ENCODE results near the gene ZC3H18. TPM values are rescaled to one million over a fixed set of nuclear protein-coding genes. Genes with fewer than 3 reads are reported as not detected.

Gene ZC3H18
- total RNA-seq, 1 donor from 2014 or later, result 50.2 TPM

GRCh38 chr16:88599825-88600538 lies 29.8 kb downstream of the ZC3H18 start:
- Mint-ChIP-seq H3K27ac (ENCODE audit: unreplicated experiment) (no peak overlapping the region), H3K27me3 (ENCODE audit: unreplicated experiment) (no peaks in the 10 kb centered on the region), H3K36me3 (ENCODE audit: unreplicated experiment) (peaks cover 45% of the 10 kb centered on the region), H3K9me3 (ENCODE audit: unreplicated experiment) (no peaks in the 10 kb centered on the region), H3K4me3 (ENCODE audit: unreplicated experiment) (no peak overlapping the region), H3K4me1 (ENCODE audit: unreplicated experiment) (no peaks in the 10 kb centered on the region)
- TF ChIP-seq CTCF (IDR thresholded peaks at IDR 0.05), result no peak
- no peak for DNase-seq (ENCODE audit: extremely low spot score, unreplicated experiment)

GRCh38 chr16:88600539-88600896 lies 30.3 kb downstream of the ZC3H18 start:
- Mint-ChIP-seq H3K9me3 (ENCODE audit: unreplicated experiment) (no peaks in the 10 kb centered on the region), H3K4me1 (ENCODE audit: unreplicated experiment) (no peaks in the 10 kb centered on the region), H3K36me3 (ENCODE audit: unreplicated experiment) (peaks cover 45% of the 10 kb centered on the region), H3K27ac (ENCODE audit: unreplicated experiment) (no peak overlapping the region), H3K27me3 (ENCODE audit: unreplicated experiment) (no peaks in the 10 kb centered on the region), H3K4me3 (ENCODE audit: unreplicated experiment) (no peak overlapping the region)
- no peak for TF ChIP-seq CTCF (IDR thresholded peaks at IDR 0.05)
- DNase-seq (ENCODE audit: extremely low spot score, unreplicated experiment), result no peak

GRCh38 chr16:88601313-88602036 lies 31.3 kb downstream of the ZC3H18 start:
- Mint-ChIP-seq H3K27me3 (ENCODE audit: unreplicated experiment) (no peaks in the 10 kb centered on the region), H3K27ac (ENCODE audit: unreplicated experiment) (no peak overlapping the region), H3K36me3 (ENCODE audit: unreplicated experiment) (peaks cover 44% of the 10 kb centered on the region), H3K4me3 (ENCODE audit: unreplicated experiment) (no peak overlapping the region), H3K9me3 (ENCODE audit: unreplicated experiment) (no peaks in the 10 kb centered on the region), H3K4me1 (ENCODE audit: unreplicated experiment) (no peaks in the 10 kb centered on the region)
- no peak for DNase-seq (ENCODE audit: extremely low spot score, unreplicated experiment)
- no peak for TF ChIP-seq CTCF (IDR thresholded peaks at IDR 0.05)

- Mint-ChIP-seq H3K36me3 (ENCODE audit: unreplicated experiment) (peaks cover 44% of the 10 kb centered on the region), H3K27me3 (ENCODE audit: unreplicated experiment) (no peaks in the 10 kb centered on the region), H3K9me3 (ENCODE audit: unreplicated experiment) (no peaks in the 10 kb centered on the region), H3K4me3 (ENCODE audit: unreplicated experiment) (no peak overlapping the region), H3K4me1 (ENCODE audit: unreplicated experiment) (no peaks in the 10 kb centered on the region), H3K27ac (ENCODE audit: unreplicated experiment) (no peak overlapping the region)
- DNase-seq (ENCODE audit: extremely low spot score, unreplicated experiment), result no peak
- TF ChIP-seq CTCF (IDR thresholded peaks at IDR 0.05), result no peak
Observed at GRCh38 chr16:88602091-88602490, 31.9 kb downstream of the ZC3H18 start.

All from osteocyte (in vitro differentiated cells).